Panc1 (cell line): Measurements from ENCODE around the gene PAPOLB. TPM values are rescaled to one million over a fixed set of nuclear protein-coding genes. Genes with fewer than 3 reads are reported as not detected.
A peak's percentile ranks its signal among the peaks of the same experiment; 100 is the strongest.

Experiments
- ATAC-seq: fragments of 200-7000 bp; cut with Tn5 transposase; 2 replicates; pipeline ENCODE4 v1.9.1; 2020; ENCODE audit warnings: mild to moderate bottlenecking, moderate library complexity
- BruUV-seq: library from RNA; stranded (reverse); fragments of 400-500 nt; replicated peaks from 2 replicates; lab custom pipeline; 2021; lab: Mats Ljungman, UMichigan
- CTCF ChIA-PET: fragments of 300-600 bp; sonication (Branson Sonifier 250); formaldehyde crosslinking; loops from one replicate; lab custom pipeline; 2022; ENCODE audit warnings: antibody characterized with exemption; lab: Charles Lee
- POLR2A ChIA-PET: fragments of 300-600 bp; sonication (Branson Sonifier 250); formaldehyde crosslinking; loops from one replicate; lab custom pipeline; 2022; ENCODE audit warnings: antibody characterized with exemption; lab: Charles Lee
- DNase-seq: peaks from one replicate; pipeline ENCODE4 v3.0.0-alpha.2; 2010; ENCODE audit warnings: low read depth, low spot score
- H3K27ac ChIP-seq: 2 replicates; pipeline ENCODE4 v1.5.1; 2011; ENCODE audit warnings: mild to moderate bottlenecking, low read length, inconsistent platforms
- H3K27me3 ChIP-seq: fragments of 200-500 bp; sonication (Bioruptor generic); 2 replicates; pipeline ENCODE4 v1.6.0; 2014; ENCODE audit warnings: low read length, inconsistent platforms; ENCODE audit not compliant: control insufficient read depth, insufficient read depth
- H3K36me3 ChIP-seq: fragments of 200-500 bp; sonication (Bioruptor generic); 2 replicates; pipeline ENCODE4 v1.5.1; 2014; ENCODE audit warnings: inconsistent platforms, mild to moderate bottlenecking, low read length, moderate library complexity; ENCODE audit not compliant: control insufficient read depth, insufficient read depth
- H3K4me1 ChIP-seq: 2 replicates; pipeline ENCODE4 v1.5.1; 2011; ENCODE audit warnings: inconsistent platforms, mild to moderate bottlenecking, low read length, moderate library complexity; ENCODE audit not compliant: control insufficient read depth, insufficient read depth
- H3K4me3 ChIP-seq, 2 experiments: 2 replicates each; pipeline ENCODE4 v1.5.1; 2011 to 2012; ENCODE audit warnings: low read depth in 2 of 2, low read length in 2 of 2, mild to moderate bottlenecking in 2 of 2, inconsistent platforms in 1 of 2, moderate library complexity in 1 of 2
- H3K9me3 ChIP-seq: fragments of 200-500 bp; sonication (Bioruptor generic); 2 replicates; pipeline ENCODE4 v1.5.1; 2014; ENCODE audit warnings: low read depth, mild to moderate bottlenecking, inconsistent platforms, low read length, moderate library complexity; ENCODE audit not compliant: control insufficient read depth, insufficient read depth
- CTCF ChIP-seq: fragments of 450-650 bp; IDR thresholded peaks from 2 replicates; pipeline ENCODE4 v1.5.1; 2017; ENCODE audit warnings: mild to moderate bottlenecking
- POLR2AphosphoS5 ChIP-seq: IDR thresholded peaks from 2 replicates; pipeline ENCODE4 v1.6.1; 2012; ENCODE audit warnings: mild to moderate bottlenecking, low read depth, low read length, moderate library complexity
- REST ChIP-seq, 2 experiments: IDR thresholded peaks; 2 replicates each; pipeline ENCODE4 v1.6.1; 2011 to 2012; ENCODE audit warnings: low read depth in 2 of 2, control low read depth in 1 of 2, low read length in 1 of 2, mild to moderate bottlenecking in 1 of 2, moderate library complexity in 1 of 2; ENCODE audit not compliant: insufficient read depth in 1 of 2
- SIN3A ChIP-seq: IDR thresholded peaks from 2 replicates; pipeline ENCODE4 v1.6.1; 2012; ENCODE audit warnings: low read depth, mild to moderate bottlenecking, low read length, moderate library complexity, borderline replicate concordance; ENCODE audit not compliant: insufficient read depth
- TCF7L2 ChIP-seq: IDR thresholded peaks from 2 replicates; pipeline ENCODE4 v1.6.1; 2011; ENCODE audit warnings: mild to moderate bottlenecking, low read depth, low read length, inconsistent platforms
- in situ Hi-C: cut with HindIII; loops from 2 replicates; pipeline ENCODE4 v1.10.0; 2016; ENCODE audit warnings: low sequenced_read_pairs, low pct_unique_long_range_greater_than_20kb
- intact Hi-C: fragments of 100-400 bp; cut with micrococcal nuclease; formaldehyde crosslinking; loops from one replicate; pipeline ENCODE4 v1.10.0; 2022; ENCODE audit not compliant: unreplicated experiment
- total RNA-seq: library from RNA; stranded (reverse); gene quantifications from one replicate; pipeline ENCODE4 v1.2.1, GENCODE V29; 2021; ENCODE audit not compliant: unreplicated experiment

The PAPOLB gene
- total RNA-seq, 1 experiment from 2014 or later: not detected

GRCh38 chr7:4819560-4820404 is 42.0 kb downstream of the PAPOLB start:
- in situ Hi-C loops (no loop called here), intact Hi-C loops (no loop called here)
- ChIA-PET POLR2A (no interaction called here), CTCF (interaction anchor here (1.1 kb wide), 1 partner anchor 10 kb away, joined by 3 read pairs; no protein-coding TSS in a partner anchor)
- H3K4me3 ChIP-seq: no peak overlapping the region
- H3K4me1 ChIP-seq: no peaks in the 10 kb centered on the region
- H3K27me3 ChIP-seq: no peaks in the 10 kb centered on the region
- no TSS peak for BruUV-seq
- no peak overlapping the region for H3K27ac ChIP-seq
- DNase-seq: no peak
- no peak for ATAC-seq
- H3K9me3 ChIP-seq: no peaks in the 10 kb centered on the region
- TF ChIP-seq POLR2AphosphoS5: no peak
- TF ChIP-seq TCF7L2: no peak
- H3K36me3 ChIP-seq: no peaks in the 10 kb centered on the region

- H3K27me3 ChIP-seq: peaks cover 2% of the 10 kb centered on the region; the same call in 1 of the 2 replicates
- intact Hi-C loops (no loop called here), in situ Hi-C loops (no loop called here)
- H3K4me3 ChIP-seq: no peak overlapping the region
- H3K9me3 ChIP-seq: no peaks in the 10 kb centered on the region
- no peaks in the 10 kb centered on the region for H3K4me1 ChIP-seq
- DNase-seq: no peak
- H3K36me3 ChIP-seq: no peaks in the 10 kb centered on the region
- CTCF ChIA-PET: interaction anchor here (0.5 kb wide), 1 partner anchor 50 kb away, joined by 3 read pairs; no protein-coding TSS in a partner anchor
- BruUV-seq: no TSS peak
- ATAC-seq: peak; percentile 15; the same call in 1 of the 2 replicates
- no peak overlapping the region for H3K27ac ChIP-seq
- POLR2A ChIA-PET: no interaction called here
- no peak for TF ChIP-seq SIN3A
- TF ChIP-seq CTCF: no peak
- TF ChIP-seq TCF7L2: no peak
- TF ChIP-seq POLR2AphosphoS5: no peak
- no peak for TF ChIP-seq REST (IDR thresholded peaks at IDR 0.05; ENCODE audit: insufficient read depth in 1 of 2, low read depth in 2 of 2, low read length in 1 of 2)
Observed at GRCh38 chr7:4818000-4818794, 43.6 kb downstream of the PAPOLB start.
